Suppressor macrophage treated with lipopolysaccharide for 1 hour (primary cell): ENCODE results near the gene SEC24D.

Source experiments
- DNase-seq, 3 donors: peaks; one replicate each; pipeline ENCODE4 v3.0.0-alpha.2; 2020 to 2022

The SEC24D gene

DNA sequence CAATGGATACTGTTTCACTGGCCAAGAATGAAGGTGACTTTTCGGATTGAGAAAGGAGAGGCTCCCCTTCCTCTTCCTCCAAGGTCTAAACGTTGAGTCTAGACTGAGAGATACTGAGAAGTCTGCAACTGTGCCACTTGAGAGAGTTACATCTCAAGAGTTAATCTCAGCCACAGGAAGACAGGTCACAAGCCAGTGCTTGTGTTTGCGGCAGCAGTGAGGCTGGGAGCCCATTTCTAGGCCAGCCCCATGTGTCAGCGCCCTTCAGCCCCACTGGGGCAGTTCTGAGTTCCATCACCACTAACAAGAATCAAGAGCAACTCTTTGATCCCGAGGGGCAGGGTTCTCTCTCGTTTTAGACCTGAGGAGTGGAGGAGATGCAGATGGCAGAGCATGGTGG is 7.3 kb upstream of the SEC24D start:
- no peak for DNase-seq

DNA sequence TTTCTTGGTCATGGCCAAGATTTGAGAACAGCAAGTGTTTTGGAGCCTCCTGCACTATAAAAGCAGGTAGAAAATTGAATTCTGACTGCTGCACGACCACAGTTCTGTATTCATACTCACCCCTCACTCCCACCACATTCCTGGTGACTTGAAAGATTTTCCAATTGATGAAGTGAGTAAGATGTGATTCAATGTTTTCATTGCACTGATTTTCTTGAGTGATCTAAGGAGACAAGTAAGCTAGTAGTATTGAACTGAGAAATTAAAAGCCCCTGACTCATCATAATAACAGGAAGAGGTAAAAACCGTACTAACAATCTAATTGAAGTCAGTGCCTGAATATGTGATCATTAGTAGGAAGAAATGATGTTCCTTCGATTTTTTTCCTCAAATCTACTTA is 6.1 kb upstream of the SEC24D start:
- DNase-seq: no peak

DNA sequence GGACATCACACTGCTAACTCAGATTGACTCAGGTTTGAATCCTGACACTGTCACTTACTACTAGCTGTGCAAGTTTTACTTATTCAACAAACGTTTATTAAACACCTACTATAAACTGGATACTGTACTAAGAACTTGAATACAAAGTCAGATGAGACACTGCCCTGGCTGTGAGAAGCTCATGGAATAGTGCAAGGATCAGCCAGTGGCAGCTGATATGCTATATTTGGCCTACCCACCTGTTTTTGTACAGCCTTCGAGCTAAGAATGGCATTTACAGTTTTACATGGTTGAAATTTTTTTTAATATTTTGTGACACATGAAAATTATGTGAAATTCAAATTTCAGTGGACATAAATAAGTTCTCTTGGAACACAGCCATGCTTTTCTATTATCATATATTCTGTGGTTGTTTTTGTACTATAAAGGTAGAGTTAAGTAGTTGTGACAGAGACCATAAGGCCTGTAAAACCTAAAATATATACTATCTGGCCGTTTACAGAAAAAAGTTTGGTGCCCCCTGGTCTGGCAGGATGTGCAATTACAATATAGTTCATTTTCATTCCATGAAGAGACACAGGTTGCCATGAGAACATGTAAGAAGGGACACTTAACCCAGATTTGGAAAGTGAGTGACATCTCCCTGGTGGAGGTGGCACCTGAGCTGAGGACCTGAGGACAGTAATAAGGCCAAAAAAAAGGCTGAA is 3.4 kb upstream of the SEC24D start:
- DNase-seq: no peak

- DNase-seq: no peak
These were observed 1.2 kb upstream of the SEC24D start for GRCh38 chr4:118837121-118837507.

DNA sequence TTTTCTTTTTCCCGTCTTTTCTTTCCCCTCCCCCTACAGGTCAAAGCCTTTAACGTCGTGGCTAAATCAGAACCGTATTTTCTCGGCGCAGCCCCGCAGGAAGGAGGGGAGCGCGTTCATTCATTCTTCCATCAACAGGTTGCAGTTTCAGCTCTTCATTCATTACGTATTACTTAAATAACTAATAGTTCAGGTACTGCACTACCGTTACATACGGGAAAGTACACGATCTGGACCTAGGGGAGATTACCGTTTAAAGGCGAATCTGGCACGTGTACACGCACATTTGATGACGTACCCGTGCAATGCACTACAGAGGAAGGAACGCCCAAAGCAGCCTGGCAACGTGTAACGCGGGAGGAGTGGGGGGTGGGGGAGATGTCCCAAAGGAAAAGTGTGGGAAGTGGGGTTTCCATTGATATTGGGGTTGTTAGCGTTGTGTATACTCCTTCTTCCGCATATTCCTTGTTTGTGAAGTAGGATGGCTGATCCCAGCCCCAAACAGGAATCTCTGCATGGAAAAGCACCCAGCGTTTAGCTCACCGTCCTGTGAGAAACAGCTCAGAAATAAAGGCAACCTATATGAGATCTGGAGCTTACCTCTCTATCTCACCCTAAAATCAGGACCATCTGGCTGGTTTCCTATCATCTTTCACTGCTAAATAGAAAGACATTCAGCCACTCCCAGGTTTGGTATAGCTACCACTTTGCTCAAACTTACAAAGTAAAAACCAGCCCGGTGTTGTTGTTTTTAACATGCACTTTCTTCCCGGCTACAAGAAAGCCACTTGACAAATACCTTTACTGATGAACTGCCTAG is 585 bp upstream of the SEC24D start:
- DNase-seq: peak; percentile 61 to 65 (median 63)

DNA sequence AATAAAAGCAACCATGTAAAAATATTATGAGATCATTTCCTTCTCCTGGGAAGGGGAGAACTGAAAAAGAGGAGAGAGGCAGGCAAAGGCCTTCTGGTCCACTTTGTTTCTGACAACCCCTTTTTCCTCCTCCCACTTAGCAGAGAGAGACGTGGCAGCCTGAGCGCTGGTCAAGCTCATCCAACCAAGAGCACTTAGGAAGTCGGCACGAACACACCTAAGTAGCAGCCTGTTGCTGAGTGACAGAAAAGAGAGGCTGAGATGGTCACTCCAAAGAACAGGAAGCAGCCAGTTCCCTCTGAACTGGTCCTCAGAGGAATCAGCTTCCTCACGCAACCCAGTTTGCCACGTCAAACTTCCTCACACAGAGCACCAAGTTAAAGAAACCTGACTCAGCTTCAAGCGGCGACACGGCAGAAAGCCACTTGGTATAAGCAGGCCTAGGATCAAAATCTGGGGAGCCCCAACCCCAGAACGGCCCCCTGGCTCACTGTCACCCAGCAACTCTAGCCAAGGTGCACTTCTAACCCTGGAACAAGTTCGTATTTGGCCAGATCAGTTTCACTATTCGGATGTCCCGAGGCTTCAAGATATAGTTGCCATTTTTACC is 861 bp downstream of the SEC24D start:
- DNase-seq: peak; percentile 88 to 93 (median 91)

DNA sequence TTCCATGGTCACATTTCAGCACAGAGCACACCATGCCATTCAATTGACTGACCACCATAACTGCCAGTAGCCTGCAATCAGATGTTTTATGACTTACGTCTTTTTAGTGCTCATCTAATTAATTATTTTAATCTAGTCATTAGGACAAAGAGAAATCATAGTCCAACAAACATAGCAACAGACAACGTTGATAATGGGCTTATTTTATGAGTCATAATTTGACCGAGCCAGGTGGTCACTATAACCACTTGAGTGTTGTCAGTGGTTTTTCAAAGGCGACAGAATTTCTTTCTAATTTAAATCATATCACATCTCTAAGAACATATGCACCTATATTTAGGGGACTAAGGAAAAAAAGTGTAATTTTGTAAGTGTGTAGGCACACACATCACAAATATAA is 1.9 kb downstream of the SEC24D start:
- DNase-seq: no peak

DNA sequence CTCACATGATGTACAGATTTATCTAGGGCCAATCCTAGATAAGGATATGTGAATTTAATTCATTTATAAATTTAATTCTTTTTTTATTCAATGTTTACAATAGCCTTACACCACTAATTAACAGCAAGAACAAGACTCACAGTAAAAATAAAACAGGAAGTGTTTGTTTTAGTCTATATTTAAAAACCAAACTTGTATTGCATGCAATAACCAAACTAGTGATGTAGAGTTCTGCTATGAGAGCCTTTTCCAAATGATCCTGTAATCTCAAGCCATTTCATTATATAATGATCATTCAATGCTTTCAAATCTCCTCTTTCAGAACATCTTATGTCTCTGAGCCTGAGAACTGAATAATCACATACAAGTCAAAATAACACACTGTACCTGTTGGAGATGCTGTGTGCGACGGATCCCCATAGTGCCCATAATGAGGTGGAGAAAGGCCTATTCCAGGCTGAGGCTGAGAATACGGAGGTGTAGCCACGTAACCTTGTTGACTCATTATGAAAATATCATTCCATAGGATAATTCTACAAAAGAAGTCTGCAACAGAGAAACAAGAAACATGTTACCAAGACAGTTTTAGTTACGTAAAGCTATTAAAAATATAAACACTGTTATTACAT is 2.6 kb downstream of the SEC24D start:
- DNase-seq: no peak

- no peak for DNase-seq
These were observed 6.8 kb downstream of the SEC24D start for GRCh38 chr4:118829107-118829506.

DNA sequence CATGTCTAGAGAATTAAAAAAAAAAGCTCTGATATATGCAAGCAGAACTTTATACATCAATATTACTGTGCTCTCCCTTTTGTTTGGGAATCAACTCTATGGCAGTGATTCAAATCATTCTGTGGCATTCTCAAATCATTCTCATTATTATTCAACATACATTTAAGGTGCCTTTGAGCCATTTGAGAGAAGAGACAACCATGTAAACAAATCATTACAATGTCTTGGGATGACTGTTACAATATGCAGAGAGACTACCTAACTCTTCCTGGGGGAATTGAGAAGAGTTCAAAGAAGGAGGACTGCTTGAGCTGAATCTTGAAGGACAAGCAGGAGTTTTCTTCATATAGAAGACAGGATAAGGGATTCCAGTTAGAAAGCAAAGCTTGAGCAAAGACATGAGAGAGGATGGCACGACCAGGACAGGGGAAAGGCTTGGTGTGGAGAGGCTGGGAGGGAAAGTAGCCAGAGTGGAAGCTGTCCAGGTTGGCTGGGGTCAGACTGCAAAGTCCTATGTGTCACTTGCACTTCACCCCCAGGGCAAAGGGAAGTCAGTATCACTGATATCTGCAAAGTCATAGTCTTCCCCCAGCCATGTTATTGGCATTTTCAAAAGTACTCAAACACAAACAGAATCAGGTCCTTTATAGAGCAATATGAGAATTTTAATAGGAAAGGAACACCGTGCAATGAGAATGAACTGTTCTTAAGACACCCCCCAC is 9.0 kb downstream of the SEC24D start:
- DNase-seq: no peak

DNA sequence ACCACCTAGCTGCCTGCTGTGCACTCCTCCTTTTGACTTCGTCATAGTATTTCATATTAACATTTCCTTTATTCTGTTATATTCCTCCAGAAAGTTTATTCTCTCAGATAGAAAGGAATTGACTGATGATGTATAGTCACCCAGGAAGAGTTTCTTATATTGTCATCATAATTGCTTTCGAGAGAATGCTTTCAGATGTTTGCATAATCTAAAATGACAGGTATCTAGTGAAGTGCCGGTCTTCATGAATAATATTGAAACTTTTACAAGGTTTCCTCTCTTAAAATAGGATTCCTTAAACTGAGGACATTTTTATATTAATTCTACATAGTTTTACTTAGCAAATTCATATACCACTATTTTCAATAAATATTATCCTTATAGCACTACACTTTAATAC is 10.1 kb downstream of the SEC24D start:
- DNase-seq: no peak

GRCh38 chr4:118824141-118824540 is 11.8 kb downstream of the SEC24D start:
- DNase-seq: no peak

GRCh38 chr4:118823471-118823870 is 12.5 kb downstream of the SEC24D start:
- DNase-seq: no peak

- DNase-seq: no peak
These were observed 14.2 kb downstream of the SEC24D start for GRCh38 chr4:118821590-118822293.

DNA sequence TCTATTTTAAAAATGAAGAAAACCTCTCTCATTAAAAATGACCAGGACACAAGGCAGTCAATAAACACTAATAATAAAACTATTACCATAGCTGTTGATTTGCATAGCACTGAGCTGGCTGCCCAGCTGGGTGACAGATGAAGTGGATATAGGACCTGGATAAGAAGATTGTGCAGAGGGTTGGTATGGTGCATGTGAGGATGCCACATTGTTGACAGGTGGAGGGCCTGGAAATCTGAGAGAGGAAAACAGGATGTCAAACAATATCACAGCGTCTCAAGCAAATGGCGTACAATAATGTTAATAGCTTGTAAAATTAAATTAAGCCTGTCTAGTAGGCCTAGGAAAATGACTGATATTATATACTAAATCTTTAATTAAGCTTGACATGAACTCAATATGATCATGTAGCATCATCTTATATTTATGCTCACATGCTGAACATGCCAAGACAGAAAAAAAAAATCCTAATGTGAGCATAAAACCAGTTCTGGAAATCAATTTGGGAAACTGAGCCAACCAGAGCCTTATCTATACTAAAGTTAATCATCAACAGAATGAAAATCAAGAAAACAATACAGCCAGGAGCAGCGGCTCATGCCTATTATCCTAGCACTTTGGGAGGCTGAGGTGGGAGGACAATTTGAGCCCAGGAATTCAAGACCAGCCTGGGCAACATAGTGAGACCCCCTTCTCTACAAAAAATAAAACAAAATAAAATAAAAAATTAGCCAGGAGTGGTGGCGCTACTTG is 18.6 kb downstream of the SEC24D start:
- no peak for DNase-seq

GRCh38 chr4:118816538-118817177 is 19.3 kb downstream of the SEC24D start:
- DNase-seq: no peak

DNA sequence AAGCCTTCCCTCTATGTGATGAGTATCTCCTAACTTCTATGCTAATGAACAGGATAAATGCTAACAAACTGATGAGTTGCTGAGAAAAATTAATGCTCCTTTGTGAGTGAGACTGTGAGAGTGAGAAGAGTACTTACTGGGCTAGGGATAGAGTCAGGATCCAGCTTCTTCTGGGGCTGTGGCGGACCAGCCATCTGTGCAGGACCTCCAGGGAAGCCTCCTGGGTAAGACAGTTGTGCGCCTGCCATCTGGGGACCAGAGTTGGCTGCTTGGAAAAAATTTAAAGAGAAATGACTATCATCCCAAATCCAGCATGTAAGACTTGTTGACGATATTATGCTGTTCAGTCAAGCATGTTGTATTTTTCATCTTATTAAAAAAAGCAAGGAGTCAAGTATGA is 21.0 kb downstream of the SEC24D start:
- DNase-seq: no peak

GRCh38 chr4:118814058-118814457 is 21.9 kb downstream of the SEC24D start:
- DNase-seq: no peak

DNA sequence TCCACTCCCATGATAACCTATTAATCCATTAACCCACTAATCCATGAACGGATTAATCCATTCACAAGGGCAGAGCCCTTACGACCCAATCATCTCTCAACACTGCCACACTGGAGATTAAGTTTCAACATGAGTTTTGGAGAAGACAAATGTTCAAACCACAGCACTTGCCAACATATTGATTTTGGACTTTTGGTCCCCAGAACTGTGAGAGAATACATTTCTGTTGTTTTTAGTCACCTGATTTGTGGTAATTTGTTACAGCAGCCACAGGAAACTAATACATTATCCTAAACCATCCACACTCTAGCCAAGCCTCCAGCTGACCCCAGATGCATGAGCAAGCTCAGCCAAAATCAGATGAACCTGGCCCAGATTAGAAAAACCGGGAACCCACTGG is 22.4 kb downstream of the SEC24D start:
- DNase-seq: no peak

DNA sequence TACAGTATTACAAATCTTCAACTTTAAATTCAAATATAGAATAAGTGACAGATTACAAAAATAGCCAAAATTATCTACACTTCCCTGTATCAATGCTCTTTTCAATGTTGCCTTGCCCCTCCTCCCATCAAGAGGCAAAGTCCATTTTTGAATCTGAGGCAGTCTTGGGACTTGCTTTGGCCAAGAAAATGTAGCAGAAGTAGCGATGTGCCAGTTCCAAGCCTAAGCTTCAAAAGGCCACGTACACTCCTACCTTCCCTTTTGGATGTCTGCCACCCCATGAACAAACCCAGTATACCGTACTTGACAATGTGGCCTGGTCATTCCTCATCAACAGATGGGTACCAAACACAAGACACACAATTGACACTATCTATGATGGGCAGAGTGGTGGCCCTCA is 24.1 kb downstream of the SEC24D start:
- no peak for DNase-seq
